ENCODE results near the gene MASP2.
"Not testable (repeated sequence)": the region's sequence is repeated elsewhere in the genome, so short reads cannot be mapped to it uniquely, and the experiment has no call there.

Gene MASP2

DNA sequence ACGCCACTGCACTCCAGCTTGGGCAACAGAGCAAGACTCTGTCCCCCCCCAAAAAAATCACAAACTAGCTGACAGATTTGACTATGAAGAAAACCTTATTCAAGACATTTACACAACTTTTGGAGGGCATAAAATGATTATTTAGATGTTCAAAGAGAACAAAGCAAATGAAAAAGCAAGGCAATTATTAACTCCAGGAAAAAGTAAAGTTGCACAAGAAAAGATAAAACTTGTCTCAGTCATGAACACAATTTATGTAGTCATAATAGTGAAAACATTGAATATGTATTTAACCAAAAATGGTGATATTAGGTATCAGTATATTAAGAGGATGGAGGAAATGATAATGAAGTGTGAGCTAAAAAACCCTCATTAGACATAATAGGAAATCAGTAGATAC is 46.5 kb downstream of the MASP2 start:
- FAIRE-seq (no peak), DNase-seq (ENCODE audit: extremely low spot score, insufficient read length, low read depth) (no peak)

DNA sequence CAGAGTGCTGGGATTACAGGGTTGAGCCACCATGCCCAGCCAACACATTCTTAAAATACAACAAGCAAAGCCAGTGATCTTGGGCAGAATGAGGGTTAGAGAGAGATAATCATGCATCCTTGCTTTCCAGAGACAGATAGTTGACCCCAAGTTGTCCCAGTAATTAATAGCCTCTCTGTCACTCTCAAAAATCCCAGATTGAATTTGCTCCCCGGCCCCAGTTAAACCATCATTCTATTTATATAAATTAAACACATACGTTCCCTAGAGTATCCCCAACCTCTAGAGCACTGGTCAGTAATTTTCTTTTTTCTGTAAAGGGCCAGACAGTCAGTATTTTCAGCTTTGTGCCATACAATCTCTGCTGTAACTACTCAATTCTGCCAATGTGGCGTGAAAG is 50.9 kb downstream of the MASP2 start:
- DNase-seq (ENCODE audit: extremely low spot score, insufficient read length, low read depth) (no peak), FAIRE-seq (no peak)

DNA sequence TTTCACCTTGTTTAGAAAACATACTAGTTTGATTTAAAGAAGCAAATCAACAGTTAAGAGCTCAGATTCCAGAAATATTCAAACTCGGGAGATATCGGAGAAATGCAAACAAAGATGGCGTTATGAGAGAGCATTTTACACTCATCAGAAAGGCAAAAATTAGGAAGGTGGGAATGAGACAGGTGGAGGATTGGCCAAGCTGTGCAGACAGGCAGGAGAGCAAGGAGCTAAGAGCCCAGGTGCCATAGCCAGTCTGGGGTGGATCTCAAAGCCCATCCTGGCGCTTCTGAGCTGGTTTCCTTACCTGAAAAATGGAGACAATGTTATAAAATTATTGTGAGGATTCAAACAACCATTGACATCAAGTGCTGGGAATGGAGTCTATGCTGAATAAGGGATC is 54.2 kb downstream of the MASP2 start:
- DNase-seq (ENCODE audit: extremely low spot score, insufficient read length, low read depth) = no peak
- FAIRE-seq = no peak

DNA sequence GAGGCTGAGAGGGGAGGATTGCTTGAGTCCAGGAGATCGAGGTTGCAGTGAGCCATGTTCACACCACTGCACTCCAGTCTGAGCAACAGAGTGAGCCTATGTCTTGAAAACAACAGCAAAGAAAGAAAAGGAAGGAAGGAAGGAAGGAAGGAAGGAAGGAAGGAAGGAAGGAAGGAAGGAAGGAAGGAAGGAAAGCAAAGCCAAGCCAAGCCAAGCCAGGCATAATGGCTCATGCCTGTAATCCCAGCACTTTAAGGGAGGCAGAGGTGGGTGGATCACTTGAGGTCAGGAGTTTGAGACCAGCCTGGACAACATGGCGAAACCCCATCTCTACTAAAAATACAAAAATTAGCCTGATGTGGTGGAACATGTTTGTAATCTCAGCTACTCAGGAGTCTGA is 55.0 kb downstream of the MASP2 start:
- not testable (repeated sequence) for FAIRE-seq; DNase-seq (ENCODE audit: extremely low spot score, insufficient read length, low read depth)

DNA sequence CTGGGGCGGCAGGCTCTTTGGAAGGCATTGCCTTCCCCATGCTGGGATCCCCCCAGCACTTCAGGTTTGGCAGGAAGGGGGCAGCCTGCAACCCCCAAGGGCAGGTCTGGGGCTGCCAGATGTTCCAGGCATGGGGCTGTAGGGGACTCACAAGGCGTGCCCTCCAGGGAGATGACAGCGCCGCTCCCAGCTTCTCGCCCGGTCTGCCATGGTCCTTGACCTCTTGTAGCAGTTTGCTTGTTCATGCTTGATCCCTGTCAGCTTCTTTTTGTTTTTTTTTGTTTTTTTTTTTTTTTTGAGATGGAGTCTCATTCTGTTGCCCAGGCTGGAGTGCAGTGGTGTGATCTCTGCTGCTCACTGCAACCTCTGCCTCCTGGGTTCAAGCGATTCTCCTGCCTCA is 56.2 kb downstream of the MASP2 start:
- FAIRE-seq (no peak), DNase-seq (ENCODE audit: extremely low spot score, insufficient read length, low read depth) (no peak)

DNA sequence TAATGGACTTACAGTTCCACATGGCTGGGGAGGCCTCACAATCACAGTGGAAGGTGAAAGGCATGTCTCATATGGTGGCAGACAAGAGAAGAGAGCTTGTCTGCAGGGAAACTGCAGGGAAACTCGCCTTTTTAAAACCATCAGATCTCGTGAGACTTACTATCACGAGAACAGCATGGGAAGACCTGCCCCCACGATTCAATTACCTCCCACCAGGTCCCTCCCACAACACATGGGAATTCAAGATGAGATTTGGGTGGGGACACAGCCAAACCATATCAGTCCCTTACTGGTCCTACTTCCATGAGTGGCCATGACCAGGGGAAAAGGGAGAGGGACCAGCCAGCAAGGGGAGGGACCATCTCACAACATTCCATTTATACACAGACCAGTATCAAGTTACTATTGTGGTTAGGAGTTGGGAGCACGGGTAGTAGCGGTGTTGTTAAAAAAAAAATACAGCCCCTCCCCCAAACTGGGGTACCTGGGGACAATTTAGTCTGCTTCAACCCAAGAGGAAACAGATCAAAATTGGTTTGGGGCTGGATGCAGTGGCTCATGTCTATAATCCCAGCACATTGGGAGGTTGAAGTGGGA is 57.0 kb downstream of the MASP2 start:
- not testable (repeated sequence) for FAIRE-seq; DNase-seq (ENCODE audit: extremely low spot score, insufficient read length, low read depth)

DNA sequence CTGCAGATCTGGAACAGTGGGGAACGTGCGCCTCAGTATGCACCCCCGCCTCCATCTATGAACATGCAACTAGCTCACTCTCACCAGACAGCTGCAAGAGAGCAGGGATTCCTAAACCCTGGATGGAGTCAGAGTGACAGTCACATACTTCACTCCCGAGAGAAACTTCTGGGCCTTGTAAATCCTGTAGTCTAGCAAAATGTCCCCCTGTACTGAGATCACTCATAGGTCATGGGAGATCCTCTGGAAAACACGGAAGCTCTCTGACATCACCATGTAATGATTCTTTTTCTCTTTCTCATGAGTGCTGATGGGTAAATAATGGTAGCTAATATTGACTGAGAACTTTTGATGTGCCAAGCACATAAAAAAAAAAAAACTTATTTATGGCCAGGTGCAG is 57.9 kb downstream of the MASP2 start:
- FAIRE-seq (no peak), DNase-seq (ENCODE audit: extremely low spot score, insufficient read length, low read depth) (no peak)

DNA sequence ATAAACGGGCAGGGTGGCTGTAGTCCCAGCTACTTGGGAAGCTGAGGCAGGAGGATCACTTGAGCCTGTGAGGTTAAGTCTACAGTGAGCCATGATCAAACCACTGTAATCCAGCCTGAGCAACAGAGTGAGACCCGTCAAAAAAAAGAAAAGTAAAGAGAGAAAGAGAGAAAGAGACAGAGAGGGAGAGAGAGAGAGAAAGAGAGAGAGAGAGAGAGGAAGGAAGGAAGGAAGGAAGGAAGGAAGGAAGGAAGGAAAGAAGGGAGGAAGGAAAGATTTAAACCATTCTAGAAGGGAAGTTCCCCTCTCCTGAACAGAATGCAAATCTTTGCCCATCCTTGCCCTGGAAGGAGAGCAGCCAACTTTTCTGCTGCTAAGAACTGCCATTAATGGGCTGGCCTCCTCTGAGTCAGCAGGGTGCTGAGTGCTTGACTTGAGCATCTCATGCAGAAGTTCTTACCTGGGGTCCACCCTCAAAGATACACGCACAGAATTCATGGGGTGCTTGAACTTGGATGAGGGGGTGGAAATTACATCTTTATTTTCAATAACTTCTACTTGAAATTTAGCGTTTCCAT is 59.1 kb downstream of the MASP2 start:
- DNase-seq (ENCODE audit: extremely low spot score, insufficient read length, low read depth) (no peak), FAIRE-seq (no peak)

DNA sequence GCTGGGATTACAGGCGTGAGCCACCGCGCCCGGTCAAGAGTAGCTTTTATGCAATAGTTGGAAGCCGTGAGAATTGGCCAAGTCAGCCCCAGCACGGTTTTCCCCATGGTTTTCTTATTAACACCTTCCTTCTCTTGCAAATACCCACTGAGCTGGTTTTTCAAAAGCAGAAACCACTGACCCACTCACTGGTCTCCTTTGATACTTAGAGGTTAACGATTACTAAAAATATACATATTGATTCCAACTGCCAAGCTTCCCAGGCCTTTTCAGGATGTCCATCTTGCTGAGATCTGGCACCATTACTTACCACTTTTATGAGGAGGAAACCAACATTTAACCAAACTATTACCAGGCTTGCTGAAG is 60.5 kb downstream of the MASP2 start:
- FAIRE-seq = peak; percentile 80
- no peak for DNase-seq (ENCODE audit: extremely low spot score, insufficient read length, low read depth)

DNA sequence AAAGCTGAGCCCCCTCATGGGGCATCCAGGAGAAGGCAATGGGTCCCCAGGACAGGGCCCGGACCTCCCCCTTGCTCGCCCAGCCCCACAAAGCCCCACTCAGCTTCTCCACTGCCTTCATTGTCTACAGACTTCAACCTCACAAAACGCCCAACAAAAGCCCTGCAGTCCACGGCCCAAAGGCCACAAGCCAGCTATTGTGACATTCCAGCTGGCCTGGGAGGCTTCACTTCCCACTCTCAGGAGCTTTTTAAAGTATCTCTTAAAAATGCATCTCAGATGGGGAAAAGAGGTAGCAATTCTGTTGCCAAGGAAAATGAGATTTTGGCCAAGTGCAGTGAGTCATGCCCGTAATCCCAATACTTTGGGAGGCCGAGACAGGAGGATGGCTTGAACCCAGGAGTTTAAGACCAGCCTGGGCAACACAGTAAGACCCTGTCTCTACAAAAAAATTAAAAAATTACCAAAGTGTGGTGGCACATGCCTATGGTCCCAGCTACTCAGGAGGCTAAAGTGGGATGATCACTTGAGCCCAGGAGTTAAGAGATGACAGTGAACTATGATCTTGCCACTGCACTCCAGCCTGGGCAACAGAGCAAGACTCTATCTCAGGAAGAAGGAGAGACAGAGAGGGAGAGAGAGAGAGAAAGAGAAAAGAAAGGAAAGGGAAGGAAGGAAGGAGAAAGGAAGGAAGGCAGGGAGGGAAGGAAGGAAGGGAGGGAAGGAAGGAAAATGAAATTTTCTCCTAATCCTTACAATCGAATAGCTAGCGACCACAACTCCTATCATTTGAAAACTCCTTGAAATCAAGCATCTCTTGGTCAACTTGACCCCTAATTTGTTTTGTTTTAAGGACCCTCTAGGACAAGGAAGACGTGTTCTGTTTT is 66.0 kb downstream of the MASP2 start:
- FAIRE-seq = no peak

DNA sequence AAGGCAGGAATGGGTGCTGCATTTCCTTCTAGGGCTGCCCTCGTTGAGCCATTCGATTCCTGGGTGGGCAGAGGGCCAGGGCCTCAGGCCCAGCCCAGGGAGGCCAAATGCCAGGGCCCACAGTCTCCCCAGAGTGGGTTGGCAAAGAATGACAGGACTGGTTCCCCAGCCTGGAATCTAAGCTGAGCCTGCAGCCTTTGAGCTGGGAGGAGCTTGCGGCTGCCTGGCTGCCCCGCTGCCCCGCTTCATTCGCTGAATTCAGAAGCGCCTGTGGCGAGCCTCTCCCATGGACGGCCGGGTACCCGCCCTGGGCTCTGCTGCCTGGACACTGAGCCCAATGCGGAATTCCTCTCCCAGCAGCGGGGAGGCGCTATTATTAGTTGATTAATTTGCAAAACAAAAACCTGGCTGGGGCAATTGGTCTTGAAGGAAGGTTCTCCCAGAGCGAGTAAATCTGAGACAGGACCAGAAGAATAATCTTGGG is 66.9 kb downstream of the MASP2 start:
- no peak for FAIRE-seq
- no peak for DNase-seq (ENCODE audit: extremely low spot score, insufficient read length, low read depth)

More for the DNA sequence above, 66.0 kb downstream of the MASP2 start:
- DNase-seq (ENCODE audit: extremely low spot score, insufficient read length, low read depth) = no peak

DNA sequence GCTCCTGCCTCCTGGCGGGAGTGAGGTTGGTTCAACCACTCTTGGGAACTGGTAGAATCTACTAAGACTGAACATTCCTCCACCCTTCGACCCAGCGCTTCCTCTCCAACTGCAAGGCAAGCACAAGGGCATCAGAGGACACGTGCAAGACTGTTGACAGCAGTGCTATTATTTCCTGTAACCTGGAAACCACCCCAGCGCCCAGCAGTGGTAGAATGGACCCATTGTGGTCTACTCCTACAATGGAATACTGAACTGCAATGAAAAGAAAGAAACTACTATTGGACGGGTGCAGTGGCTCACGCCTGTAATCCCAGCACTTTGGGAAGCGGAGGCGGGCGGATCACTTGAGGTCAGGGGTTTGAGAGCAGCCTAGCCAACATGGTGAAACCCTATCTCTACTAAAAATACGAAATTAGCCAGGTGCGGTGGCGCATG is 67.5 kb downstream of the MASP2 start:
- DNase-seq (ENCODE audit: extremely low spot score, insufficient read length, low read depth) (no peak), FAIRE-seq (no peak)

DNA sequence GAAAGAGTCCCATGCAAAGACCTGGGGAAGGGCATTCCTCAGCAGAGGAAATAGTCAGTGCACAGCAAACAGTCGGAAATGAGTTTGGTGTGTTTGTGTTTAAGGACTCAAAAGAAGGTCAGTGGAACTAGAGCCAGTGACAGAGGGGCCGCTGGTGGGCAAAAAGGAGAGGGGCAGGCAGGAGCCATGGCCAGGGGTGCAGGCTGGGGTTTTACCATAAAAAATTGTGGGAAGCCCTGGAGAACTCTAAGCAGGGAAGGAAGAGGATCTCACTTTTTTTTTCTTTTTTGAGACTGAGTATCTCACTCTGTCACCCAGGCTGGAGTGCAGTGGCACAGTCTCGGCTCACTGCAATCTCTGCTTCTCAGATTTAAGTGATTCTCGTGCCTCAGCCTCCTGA is 68.3 kb downstream of the MASP2 start:
- DNase-seq (ENCODE audit: extremely low spot score, insufficient read length, low read depth) (no peak), FAIRE-seq (no peak)

Data from GM18507 (cell line).